Measurements from ENCODE around the gene CCNT1. TPM values are rescaled to one million over a fixed set of nuclear protein-coding genes. Genes with fewer than 3 reads are reported as not detected.
A peak's percentile ranks its signal among the peaks of the same experiment; 100 is the strongest.

Gene CCNT1
- total and polyA plus RNA-seq, 2 of the 4 experiments (the other 2 are of a cell fraction) = 9.0 to 74.0 TPM

GRCh38 chr12:48765753-48766162 lies 49.3 kb upstream of the CCNT1 start:
- 0 out of 2 replicates have a peak overlapping the region, but pooled peaks have one; percentile 29 for H3K4ac ChIP-seq (ENCODE audit: low read depth, low read length)
- H3K56ac ChIP-seq (ENCODE audit: extremely low read depth, insufficient read depth, low read length) = no peak overlapping the region
- no peak overlapping the region for H3K9ac ChIP-seq (ENCODE audit: low read depth, low read length)
- dilution Hi-C loops (cut with HindIII; ENCODE audit: low sequenced_read_pairs, unreplicated experiment) (no loop called here), in situ Hi-C loops (cut with MboI; ENCODE audit: low sequenced_read_pairs) (no loop called here), intact Hi-C loops (cut with micrococcal nuclease) (no loop called here)
- no peak overlapping the region for H2BK5ac ChIP-seq (ENCODE audit: low read depth, low read length, poor library complexity, severe bottlenecking)
- peak overlapping the region; percentile 52; the same call in 1 of the 2 replicates for H3K14ac ChIP-seq (replicated peaks; ENCODE audit: low read depth, low read length)
- peaks cover 37% of the 10 kb centered on the region for H3K36me3 ChIP-seq (ENCODE audit: control insufficient read depth, insufficient read depth, low read length)
- H2BK20ac ChIP-seq (ENCODE audit: low read depth, low read length) = no peak overlapping the region
- H4K8ac ChIP-seq (ENCODE audit: low read depth in 2 of 2, low read length in 2 of 2) = no peak overlapping the region
- peaks cover 0 to 8% of the 10 kb centered on the region in 2 experiments; a peak in 1 of 4 replicates for H3K79me1 ChIP-seq (ENCODE audit: low read depth in 1 of 2, low read length in 2 of 2)
- H3K4me2 ChIP-seq (ENCODE audit: low read depth, low read length) = no peak overlapping the region
- TF ChIP-seq CEBPB (IDR thresholded peaks at IDR 0.05; ENCODE audit: low read depth, low read length) (no peak), ELK1 (IDR thresholded peaks at IDR 0.05; ENCODE audit: borderline replicate concordance, low read depth, low read length) (no peak), CTCF (conservative IDR thresholded peaks at IDR 0.05; ENCODE audit: low read depth, low read length) (no peak), NFE2L2 (IDR thresholded peaks at IDR 0.05; ENCODE audit: low read depth, low read length) (no peak)
- H4K20me1 ChIP-seq (ENCODE audit: insufficient read depth, low read length) = peaks cover 11% of the 10 kb centered on the region; the same call in 1 of the 2 replicates
- no peaks in the 10 kb centered on the region for H3K9me3 ChIP-seq (ENCODE audit: control insufficient read depth, insufficient read depth, low read length)
- H4K91ac ChIP-seq (ENCODE audit: insufficient read depth, low read depth, low read length) = no peak overlapping the region
- no peak overlapping the region for H2BK15ac ChIP-seq (ENCODE audit: low read depth, low read length)
- H3K4me1 ChIP-seq (ENCODE audit: control insufficient read depth, insufficient read depth, low read length) = peaks cover 7% of the 10 kb centered on the region; the same call in 1 of the 2 replicates
- peak overlapping the region; percentile 4; the same call in 1 of the 2 replicates for H2AK5ac ChIP-seq (ENCODE audit: low read depth, low read length)
- peak; percentile 45 for DNase-seq
- ChIA-PET POLR2A (ENCODE audit: unreplicated experiment) (no interaction called here), CTCF (no interaction called here)
- H2BK120ac ChIP-seq (ENCODE audit: low read depth, low read length) = no peak overlapping the region
- H3K23ac ChIP-seq (ENCODE audit: low read depth, low read length) = no peak overlapping the region
- H3K9me1 ChIP-seq (ENCODE audit: insufficient read depth, low read length) = peaks cover 21% of the 10 kb centered on the region
- H4K5ac ChIP-seq (ENCODE audit: low read depth, low read length) = no peak overlapping the region
- no TSS peak for BruUV-seq (replicated peaks)
- peak; percentile 56 for ATAC-seq (ENCODE audit: low read depth)
- H3K27me3 ChIP-seq (ENCODE audit: control insufficient read depth, insufficient read depth, low read length) = no peaks in the 10 kb centered on the region
- H2AFZ ChIP-seq (replicated peaks; ENCODE audit: low read length, poor library complexity) = no peak overlapping the region
- no peak overlapping the region for H3K18ac ChIP-seq (ENCODE audit: low read depth, low read length)
- H3K27ac ChIP-seq (ENCODE audit: insufficient read depth, low read length) = no peak overlapping the region
- H3K4me3 ChIP-seq (ENCODE audit: insufficient read depth, low read depth, low read length) = no peak overlapping the region
- 74% methylated on average over 3 of the region's 5 CpGs; no CpG with 5 or more reads in 1 of the 2 experiments for WGBS, 2 experiments (ENCODE audit: extremely low coverage in 2 of 2, insufficient read length in 1 of 2)
- H2AK9ac ChIP-seq (replicated peaks; ENCODE audit: low read depth, low read length, poor library complexity) = peak overlapping the region; percentile 5
